Fibroblast of mammary gland (primary cell): ENCODE results near the gene UBA52.

ENCODE experiments used
- DNase-seq: peaks from one replicate; pipeline ENCODE4 v3.0.0-alpha.2; 2010; ENCODE audit warnings: low read depth
- H3K4me3 ChIP-seq: 2 replicates; pipeline ENCODE4 v1.5.1; 2011; ENCODE audit warnings: low read depth, mild to moderate bottlenecking, low read length, moderate library complexity; ENCODE audit not compliant: control insufficient read depth
- CTCF ChIP-seq: conservative IDR thresholded peaks from 2 replicates; pipeline ENCODE4 v1.5.1; 2011; ENCODE audit warnings: low read depth, low read length, inconsistent platforms; ENCODE audit not compliant: control insufficient read depth, insufficient read depth

The UBA52 gene

GRCh38 chr19:18613589-18614234 lies 42.1 kb downstream of the UBA52 start:
- no peak for TF ChIP-seq CTCF
- no peak for DNase-seq
- H3K4me3 ChIP-seq: no peak overlapping the region

GRCh38 chr19:18616023-18616422 lies 44.4 kb downstream of the UBA52 start:
- no peak for TF ChIP-seq CTCF
- H3K4me3 ChIP-seq: no peak overlapping the region
- DNase-seq: no peak

GRCh38 chr19:18617562-18617961 lies 45.9 kb downstream of the UBA52 start:
- TF ChIP-seq CTCF: no peak
- no peak for DNase-seq
- no peak overlapping the region for H3K4me3 ChIP-seq

GRCh38 chr19:18618236-18618635 lies 46.6 kb downstream of the UBA52 start:
- no peak for DNase-seq
- no peak for TF ChIP-seq CTCF
- no peak overlapping the region for H3K4me3 ChIP-seq

- DNase-seq: no peak
- H3K4me3 ChIP-seq: no peak overlapping the region
- TF ChIP-seq CTCF: no peak
Measured at GRCh38 chr19:18620311-18620710, 48.7 kb downstream of the UBA52 start.

- no peak overlapping the region for H3K4me3 ChIP-seq
- TF ChIP-seq CTCF: no peak
- DNase-seq: no peak
Measured at GRCh38 chr19:18620902-18621301, 49.2 kb downstream of the UBA52 start.

- TF ChIP-seq CTCF: no peak
- DNase-seq: no peak
- no peak overlapping the region for H3K4me3 ChIP-seq
Measured at GRCh38 chr19:18626906-18627305, 55.2 kb downstream of the UBA52 start.
